CD4-positive, alpha-beta T cell (primary cell): ENCODE results near the gene RUFY4. TPM values are rescaled to one million over a fixed set of nuclear protein-coding genes. Genes with fewer than 3 reads are reported as not detected.
"Not testable (repeated sequence)": the region's sequence is repeated elsewhere in the genome, so short reads cannot be mapped to it uniquely, and the experiment has no call there.

Experiments
- ATAC-seq: fragments of 200-7000 bp; cut with Tn5 transposase; one replicate; pipeline ENCODE4 v1.10.0; 2022; ENCODE audit warnings: mild to moderate bottlenecking; ENCODE audit not compliant: poor library complexity
- CTCF ChIA-PET: fragments of 350-600 bp; sonication (Branson Sonifier 250); formaldehyde crosslinking; loops from one replicate; lab custom pipeline; 2021; ENCODE audit warnings: antibody characterized with exemption, inconsistent platforms; lab: Charles Lee
- POLR2A ChIA-PET: fragments of 350-600 bp; sonication (Branson Sonifier 250); formaldehyde crosslinking; loops from one replicate; lab custom pipeline; 2021; ENCODE audit warnings: antibody characterized with exemption, inconsistent platforms; lab: Charles Lee
- DNase-seq, 14 experiments: peaks; one replicate each; pipeline ENCODE4 v3.0.0-alpha.2; 2013 to 2020; ENCODE audit warnings: mixed read lengths in 2 of 14
- H3K27ac ChIP-seq, 2 donors: one replicate each; pipeline versions ENCODE4 v1.5.1 to v1.7.0; 2013; ENCODE audit warnings: low read length in 2 of 2, low read depth in 1 of 2, mild to moderate bottlenecking in 1 of 2
- H3K27me3 ChIP-seq, 2 experiments: 1 replicate in 1 of 2; 2 replicates in 1 of 2; pipeline versions ENCODE4 v1.6.1 to v1.7.0; 2013; ENCODE audit warnings: low read length in 2 of 2, control low read depth in 1 of 2, mild to moderate bottlenecking in 1 of 2, moderate library complexity in 1 of 2; ENCODE audit not compliant: insufficient read depth in 2 of 2, control insufficient read depth in 1 of 2
- H3K36me3 ChIP-seq: one replicate; pipeline ENCODE4 v1.6.1; 2013; ENCODE audit warnings: low read length, control low read depth; ENCODE audit not compliant: insufficient read depth
- H3K4me1 ChIP-seq: one replicate; pipeline ENCODE4 v1.6.1; 2013; ENCODE audit warnings: low read length, control low read depth; ENCODE audit not compliant: insufficient read depth
- H3K4me3 ChIP-seq: one replicate; pipeline ENCODE4 v1.5.1; 2013; ENCODE audit warnings: mild to moderate bottlenecking, low read length, moderate library complexity
- H3K9me3 ChIP-seq, 2 experiments: 1 replicate in 1 of 2; 2 replicates in 1 of 2; pipeline versions ENCODE4 v1.6.1 to v1.7.0; 2013; ENCODE audit warnings: low read length in 2 of 2, mild to moderate bottlenecking in 2 of 2, control low read depth in 1 of 2, moderate library complexity in 1 of 2; ENCODE audit not compliant: control insufficient read depth in 1 of 2, insufficient read depth in 1 of 2
- H3K27ac Mint-ChIP-seq: one replicate; pipeline ENCODE4 v1.8.0; 2020; ENCODE audit warnings: mixed read lengths
- H3K27me3 Mint-ChIP-seq: one replicate; pipeline ENCODE4 v1.8.0; 2021; ENCODE audit warnings: mixed read lengths
- H3K36me3 Mint-ChIP-seq: one replicate; pipeline ENCODE4 v1.8.0; 2021; ENCODE audit warnings: low read depth, mixed read lengths
- H3K4me1 Mint-ChIP-seq: one replicate; pipeline ENCODE4 v1.8.0; 2021; ENCODE audit warnings: low read depth, mixed read lengths
- H3K4me3 Mint-ChIP-seq: one replicate; pipeline ENCODE4 v1.8.0; 2020; ENCODE audit warnings: mild to moderate bottlenecking, mixed read lengths
- H3K9me3 Mint-ChIP-seq: one replicate; pipeline ENCODE4 v1.8.0; 2020; ENCODE audit warnings: mixed read lengths
- CTCF ChIP-seq: fragments of 200-600 bp; IDR thresholded peaks from one replicate; pipeline ENCODE4 v1.8.0; 2022; ENCODE audit warnings: antibody characterized with exemption, mild to moderate bottlenecking
- intact Hi-C, 2 experiments: fragments of 100-400 bp; cut with DNase I in 1 of 2; cut with micrococcal nuclease in 1 of 2; formaldehyde crosslinking; loops; one replicate each; pipeline versions ENCODE4 v1.15.1 to v1.9.0; 2023 to 2025; cut with DNase I, micrococcal nuclease
- polyA plus RNA-seq, 2 donors: library from polyadenylated mRNA; unstranded; fragments of 120-200 nt; gene quantifications; one replicate each; pipeline ENCODE4 v1.2.1, GENCODE V29; 2013
- total RNA-seq, 174 experiments: library from RNA in 2 of 174; stranded (reverse) in 2 of 174; gene quantifications; one replicate each; pipeline ENCODE4 v1.2.3 and lab custom pipeline; 2021 to 2026

The RUFY4 gene
- total RNA-seq (under 1 TPM; 0.78 to 0.85 TPM), total RNA-seq (lab: John Stamatoyannopoulos, UW) (0 to 5.5 (median 0.30) reads per million in 172 experiments)
- 0.85 TPM for polyA plus RNA-seq (2013, experiment 1 of 2)
- 0.35 TPM for polyA plus RNA-seq (2013, experiment 2 of 2)

- H3K27ac ChIP-seq, H3K27ac Mint-ChIP-seq, H3K4me1 Mint-ChIP-seq, POLR2A ChIA-PET, H3K36me3 ChIP-seq, H3K9me3 ChIP-seq, H3K36me3 Mint-ChIP-seq, H3K9me3 Mint-ChIP-seq: not testable (repeated sequence)
- peaks cover 15% of the 10 kb centered on the region for H3K27me3 Mint-ChIP-seq
- Histone ChIP-seq H3K4me1 (peaks cover 11% of the 10 kb centered on the region), H3K4me3 (peak within 1 kb of the TSS; percentile 46), H3K27me3 (peaks cover 7 to 10% of the 10 kb centered on the region in 2 experiments)
- intact Hi-C loops: loop anchor here (1.0 kb wide), 2 partner anchors 280 to 284 kb away; no protein-coding TSS in a partner anchor
- TF ChIP-seq CTCF: peak; percentile 69
- ATAC-seq: peak; percentile 92
- H3K4me3 Mint-ChIP-seq: peak within 1 kb of the TSS; percentile 66
- CTCF ChIA-PET: interaction anchor here (0.6 to 1.2 kb wide), 10 partner anchors 10 to 888 kb away, joined by 3 to 5 read pairs (median 3); no protein-coding TSS in a partner anchor
- DNase-seq: peak; percentile 33 to 88 (median 50)
Measured at GRCh38 chr2:218068721-218069334, at the start of gene RUFY4. Gene RUFY4 (plus strand): TSS chr2:218069253. CDS start chr2:218070606, 1,353 bp downstream.

- H3K4me1 Mint-ChIP-seq: no peaks in the 10 kb centered on the region
- H3K4me3 Mint-ChIP-seq: no peak overlapping the region
- no peak for TF ChIP-seq CTCF
- intact Hi-C loops: no loop called here
- H3K4me3 ChIP-seq: no peak overlapping the region
- H3K9me3 Mint-ChIP-seq: no peaks in the 10 kb centered on the region
- no peak overlapping the region for H3K27ac Mint-ChIP-seq
- ChIA-PET POLR2A (no interaction called here), CTCF (no interaction called here)
- no peaks in the 10 kb centered on the region for H3K36me3 ChIP-seq
- peaks cover 2% of the 10 kb centered on the region for H3K4me1 ChIP-seq
- no peaks in the 10 kb centered on the region for H3K9me3 ChIP-seq
- no peaks in the 10 kb centered on the region for H3K36me3 Mint-ChIP-seq
- DNase-seq (no peak), ATAC-seq (no peak)
- peaks cover 6% of the 10 kb centered on the region for H3K27me3 Mint-ChIP-seq
- H3K27me3 ChIP-seq: no peaks in the 10 kb centered on the region
- no peak overlapping the region for H3K27ac ChIP-seq
Measured at GRCh38 chr2:218019411-218020060, 49.5 kb upstream of the RUFY4 start.

GRCh38 chr2:218020281-218020680 is 48.8 kb upstream of the RUFY4 start:
- no peaks in the 10 kb centered on the region for H3K36me3 ChIP-seq
- no peaks in the 10 kb centered on the region for H3K9me3 Mint-ChIP-seq
- no peaks in the 10 kb centered on the region for H3K27me3 ChIP-seq
- no peak for ATAC-seq
- CTCF ChIA-PET: no interaction called here
- no peak overlapping the region for H3K4me3 ChIP-seq
- no peak for TF ChIP-seq CTCF
- no peaks in the 10 kb centered on the region for H3K36me3 Mint-ChIP-seq
- no peaks in the 10 kb centered on the region for H3K9me3 ChIP-seq
- H3K4me1 ChIP-seq: peaks cover 2% of the 10 kb centered on the region
- no peaks in the 10 kb centered on the region for H3K27me3 Mint-ChIP-seq
- H3K27ac ChIP-seq: no peak overlapping the region
- intact Hi-C loops: no loop called here
- no peak overlapping the region for H3K27ac Mint-ChIP-seq
- H3K4me1 Mint-ChIP-seq: no peaks in the 10 kb centered on the region
- POLR2A ChIA-PET: no interaction called here
- no peak for DNase-seq
- H3K4me3 Mint-ChIP-seq: no peak overlapping the region
